ENCODE data around the gene INMT.

GRCh38 chr7:30782690-30783089 lies 30.8 kb downstream of the INMT start:
- TF ChIP-seq CTCF (IDR thresholded peaks at IDR 0.05) = no peak
- no peak for TF ChIP-seq POLR2A (IDR thresholded peaks at IDR 0.05)

Measured in Peyer's patch (tissue), 4 donors.